Peyer's patch (tissue), 4 donors: Measurements from ENCODE around the gene TGFBR2. TPM values are rescaled to one million over a fixed set of nuclear protein-coding genes. Genes with fewer than 3 reads are reported as not detected.

Source experiments
- DNase-seq, 3 donors: peaks; one replicate each; pipeline ENCODE4 v3.0.0-alpha.2; 2017 to 2019
- H3K27ac ChIP-seq, 4 donors: fragments of 200-600 bp; sonication (generic); one replicate each; pipeline ENCODE4 v1.5.1; 2016 to 2019
- H3K27me3 ChIP-seq, 2 donors: fragments of 200-600 bp; sonication (generic); one replicate each; pipeline ENCODE4 v1.5.1; 2019
- H3K36me3 ChIP-seq, 3 donors: fragments of 200-600 bp; sonication (generic); one replicate each; pipeline ENCODE4 v1.5.1; 2016 to 2019
- H3K4me1 ChIP-seq, 4 donors: fragments of 200-600 bp; sonication (generic); one replicate each; pipeline ENCODE4 v1.5.1; 2016 to 2019
- H3K4me3 ChIP-seq, 4 donors: fragments of 200-600 bp; sonication (generic); 1 replicate in 3 of 4; 2 replicates in 1 of 4; pipeline ENCODE4 v1.5.1; 2016 to 2019; ENCODE audit warnings: mild to moderate bottlenecking in 1 of 4
- H3K9me3 ChIP-seq, 4 donors: fragments of 200-600 bp; sonication (generic); one replicate each; pipeline ENCODE4 v1.5.1; 2016 to 2019; ENCODE audit warnings: mild to moderate bottlenecking in 1 of 4
- CTCF ChIP-seq, 6 experiments: fragments of 450-650 bp in 4 of 6; fragments of 200-600 bp in 2 of 6; sonication (generic) in 1 of 6; IDR thresholded peaks; one replicate each; pipeline ENCODE4 v1.5.1; 2017 to 2019; ENCODE audit warnings: antibody characterized with exemption in 6 of 6, mild to moderate bottlenecking in 3 of 6, moderate library complexity in 1 of 6
- POLR2A ChIP-seq, 2 donors: fragments of 450-650 bp; IDR thresholded peaks; one replicate each; pipeline ENCODE4 v1.5.1; 2017; ENCODE audit warnings: antibody characterized with exemption in 2 of 2, mild to moderate bottlenecking in 2 of 2, moderate library complexity in 2 of 2
- total RNA-seq, 4 donors: library from RNA; depleted of rRNA; stranded (reverse); fragments of >200 nt; gene quantifications; one replicate each; pipeline ENCODE4 v1.1.0, GENCODE V29; 2016

The TGFBR2 gene
- total RNA-seq, 4 donors from 2014 or later, result 51.8 to 127 (median 105) TPM

DNA sequence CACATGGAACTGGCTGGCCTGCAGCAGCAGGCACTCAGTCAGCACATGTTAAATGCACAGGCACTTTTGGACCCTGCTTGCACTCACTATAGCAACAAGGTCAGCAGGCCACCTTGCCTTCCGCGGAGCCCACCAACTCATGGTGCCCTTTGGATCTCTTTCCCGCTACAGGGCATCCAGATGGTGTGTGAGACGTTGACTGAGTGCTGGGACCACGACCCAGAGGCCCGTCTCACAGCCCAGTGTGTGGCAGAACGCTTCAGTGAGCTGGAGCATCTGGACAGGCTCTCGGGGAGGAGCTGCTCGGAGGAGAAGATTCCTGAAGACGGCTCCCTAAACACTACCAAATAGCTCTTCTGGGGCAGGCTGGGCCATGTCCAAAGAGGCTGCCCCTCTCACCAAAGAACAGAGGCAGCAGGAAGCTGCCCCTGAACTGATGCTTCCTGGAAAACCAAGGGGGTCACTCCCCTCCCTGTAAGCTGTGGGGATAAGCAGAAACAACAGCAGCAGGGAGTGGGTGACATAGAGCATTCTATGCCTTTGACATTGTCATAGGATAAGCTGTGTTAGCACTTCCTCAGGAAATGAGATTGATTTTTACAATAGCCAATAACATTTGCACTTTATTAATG is 85.0 kb downstream of the TGFBR2 start:
- no peak for TF ChIP-seq CTCF (IDR thresholded peaks at IDR 0.05)
- no peak for TF ChIP-seq POLR2A (IDR thresholded peaks at IDR 0.05)
- Histone ChIP-seq H3K9me3 (no peaks in the 10 kb centered on the region), H3K36me3 (peaks cover 0 to 52% (median 0%) of the 10 kb centered on the region in 3 donors), H3K27ac (peak overlapping the region in 3 of 4 donors; percentile 16 to 51 (median 44)), H3K27me3 (no peaks in the 10 kb centered on the region), H3K4me1 (peaks cover 0 to 53% (median 7%) of the 10 kb centered on the region in 4 donors), H3K4me3 (no peak overlapping the region)
- DNase-seq, result no peak

GRCh38 chr3:30691944-30692343 is 85.5 kb downstream of the TGFBR2 start:
- Histone ChIP-seq H3K9me3 (no peaks in the 10 kb centered on the region), H3K27ac (peak overlapping the region in 2 of 4 donors; percentile 27 to 51), H3K36me3 (peaks cover 0 to 52% (median 0%) of the 10 kb centered on the region in 3 donors), H3K4me3 (no peak overlapping the region), H3K4me1 (peaks cover 0 to 53% (median 7%) of the 10 kb centered on the region in 4 donors), H3K27me3 (no peaks in the 10 kb centered on the region)
- no peak for TF ChIP-seq POLR2A (IDR thresholded peaks at IDR 0.05)
- TF ChIP-seq CTCF (IDR thresholded peaks at IDR 0.05), result no peak
- DNase-seq, result no peak

GRCh38 chr3:30692498-30693130 is 86.2 kb downstream of the TGFBR2 start:
- peak overlapping the region in 1 of 4 donors; percentile 27 for H3K27ac ChIP-seq
- DNase-seq, result no peak
- H3K4me1 ChIP-seq, result peaks cover 0 to 49% (median 7%) of the 10 kb centered on the region in 4 donors
- peaks cover 0 to 47% (median 0%) of the 10 kb centered on the region in 3 donors for H3K36me3 ChIP-seq
- H3K4me3 ChIP-seq, result no peak overlapping the region
- H3K9me3 ChIP-seq, result no peaks in the 10 kb centered on the region
- H3K27me3 ChIP-seq, result no peaks in the 10 kb centered on the region
- no peak for TF ChIP-seq POLR2A (IDR thresholded peaks at IDR 0.05)
- no peak for TF ChIP-seq CTCF (IDR thresholded peaks at IDR 0.05)

DNA sequence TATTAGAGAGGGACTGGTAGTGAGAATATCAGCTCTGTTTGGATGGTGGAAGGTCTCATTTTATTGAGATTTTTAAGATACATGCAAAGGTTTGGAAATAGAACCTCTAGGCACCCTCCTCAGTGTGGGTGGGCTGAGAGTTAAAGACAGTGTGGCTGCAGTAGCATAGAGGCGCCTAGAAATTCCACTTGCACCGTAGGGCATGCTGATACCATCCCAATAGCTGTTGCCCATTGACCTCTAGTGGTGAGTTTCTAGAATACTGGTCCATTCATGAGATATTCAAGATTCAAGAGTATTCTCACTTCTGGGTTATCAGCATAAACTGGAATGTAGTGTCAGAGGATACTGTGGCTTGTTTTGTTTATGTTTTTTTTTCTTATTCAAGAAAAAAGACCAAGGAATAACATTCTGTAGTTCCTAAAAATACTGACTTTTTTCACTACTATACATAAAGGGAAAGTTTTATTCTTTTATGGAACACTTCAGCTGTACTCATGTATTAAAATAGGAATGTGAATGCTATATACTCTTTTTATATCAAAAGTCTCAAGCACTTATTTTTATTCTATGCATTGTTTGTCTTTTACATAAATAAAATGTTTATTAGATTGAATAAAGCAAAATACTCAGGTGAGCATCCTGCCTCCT is 87.2 kb downstream of the TGFBR2 start:
- Histone ChIP-seq H3K27me3 (no peaks in the 10 kb centered on the region), H3K36me3 (peaks cover 0 to 43% (median 0%) of the 10 kb centered on the region in 3 donors), H3K4me1 (peaks cover 0 to 39% (median 6%) of the 10 kb centered on the region in 4 donors), H3K4me3 (no peak overlapping the region), H3K27ac (peak overlapping the region in 1 of 4 donors; percentile 27), H3K9me3 (no peaks in the 10 kb centered on the region)
- TF ChIP-seq CTCF (IDR thresholded peaks at IDR 0.05), result peak; percentile 32 to 92 (median 90)
- TF ChIP-seq POLR2A (IDR thresholded peaks at IDR 0.05), result no peak
- peak in 2 of 3 donors; percentile 42 to 69 for DNase-seq

- Histone ChIP-seq H3K36me3 (peaks cover 0 to 44% (median 0%) of the 10 kb centered on the region in 3 donors), H3K4me3 (no peak overlapping the region), H3K9me3 (no peaks in the 10 kb centered on the region), H3K27me3 (no peaks in the 10 kb centered on the region), H3K4me1 (peaks cover 0 to 34% (median 2%) of the 10 kb centered on the region in 4 donors), H3K27ac (no peak overlapping the region)
- DNase-seq, result no peak
- TF ChIP-seq POLR2A (IDR thresholded peaks at IDR 0.05) (no peak), CTCF (IDR thresholded peaks at IDR 0.05) (no peak)
These were observed 87.7 kb downstream of the TGFBR2 start for GRCh38 chr3:30694148-30694547.
